GM10266 (cell line): Measurements from ENCODE around the gene GOLGA3.
"Not testable (repeated sequence)": the region's sequence is repeated elsewhere in the genome, so short reads cannot be mapped to it uniquely, and the experiment has no call there.

Source experiments
- DNase-seq: peaks from one replicate; pipeline ENCODE4 v3.0.0; 2012; ENCODE audit errors: extremely low spot score
- TF ChIP-seq, protein P1 (sequence below): IDR thresholded peaks from 2 replicates; pipeline ENCODE4 v1.5.1; 2012; ENCODE audit warnings: mild to moderate bottlenecking, low read depth; ENCODE audit not compliant: control insufficient read depth, insufficient read depth; ENCODE audit errors: missing control alignments

GOLGA3 gene

DNA sequence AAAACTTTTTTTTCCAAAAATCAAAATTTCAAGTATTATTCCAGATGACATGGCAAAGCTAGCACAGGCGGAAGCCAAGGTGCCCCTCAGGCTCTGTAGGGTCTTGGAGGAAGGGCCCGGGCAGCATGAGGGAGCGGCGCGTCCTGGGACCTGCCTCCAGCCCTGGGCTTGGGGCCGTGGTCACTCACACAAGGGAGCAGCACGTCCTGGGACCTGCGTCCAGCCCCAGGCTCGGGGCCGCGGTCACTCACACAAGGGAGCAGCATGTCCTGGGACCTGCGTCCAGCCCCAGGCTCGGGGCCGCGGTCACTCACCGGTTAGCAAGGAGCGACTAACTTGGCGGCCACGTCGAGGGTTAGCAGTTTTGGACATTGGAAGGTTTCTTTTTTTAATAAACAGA is 11.9 kb upstream of the GOLGA3 start:
- DNase-seq: no peak
- TF ChIP-seq, protein P1, sequence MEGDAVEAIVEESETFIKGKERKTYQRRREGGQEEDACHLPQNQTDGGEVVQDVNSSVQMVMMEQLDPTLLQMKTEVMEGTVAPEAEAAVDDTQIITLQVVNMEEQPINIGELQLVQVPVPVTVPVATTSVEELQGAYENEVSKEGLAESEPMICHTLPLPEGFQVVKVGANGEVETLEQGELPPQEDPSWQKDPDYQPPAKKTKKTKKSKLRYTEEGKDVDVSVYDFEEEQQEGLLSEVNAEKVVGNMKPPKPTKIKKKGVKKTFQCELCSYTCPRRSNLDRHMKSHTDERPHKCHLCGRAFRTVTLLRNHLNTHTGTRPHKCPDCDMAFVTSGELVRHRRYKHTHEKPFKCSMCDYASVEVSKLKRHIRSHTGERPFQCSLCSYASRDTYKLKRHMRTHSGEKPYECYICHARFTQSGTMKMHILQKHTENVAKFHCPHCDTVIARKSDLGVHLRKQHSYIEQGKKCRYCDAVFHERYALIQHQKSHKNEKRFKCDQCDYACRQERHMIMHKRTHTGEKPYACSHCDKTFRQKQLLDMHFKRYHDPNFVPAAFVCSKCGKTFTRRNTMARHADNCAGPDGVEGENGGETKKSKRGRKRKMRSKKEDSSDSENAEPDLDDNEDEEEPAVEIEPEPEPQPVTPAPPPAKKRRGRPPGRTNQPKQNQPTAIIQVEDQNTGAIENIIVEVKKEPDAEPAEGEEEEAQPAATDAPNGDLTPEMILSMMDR: no peak

DNA sequence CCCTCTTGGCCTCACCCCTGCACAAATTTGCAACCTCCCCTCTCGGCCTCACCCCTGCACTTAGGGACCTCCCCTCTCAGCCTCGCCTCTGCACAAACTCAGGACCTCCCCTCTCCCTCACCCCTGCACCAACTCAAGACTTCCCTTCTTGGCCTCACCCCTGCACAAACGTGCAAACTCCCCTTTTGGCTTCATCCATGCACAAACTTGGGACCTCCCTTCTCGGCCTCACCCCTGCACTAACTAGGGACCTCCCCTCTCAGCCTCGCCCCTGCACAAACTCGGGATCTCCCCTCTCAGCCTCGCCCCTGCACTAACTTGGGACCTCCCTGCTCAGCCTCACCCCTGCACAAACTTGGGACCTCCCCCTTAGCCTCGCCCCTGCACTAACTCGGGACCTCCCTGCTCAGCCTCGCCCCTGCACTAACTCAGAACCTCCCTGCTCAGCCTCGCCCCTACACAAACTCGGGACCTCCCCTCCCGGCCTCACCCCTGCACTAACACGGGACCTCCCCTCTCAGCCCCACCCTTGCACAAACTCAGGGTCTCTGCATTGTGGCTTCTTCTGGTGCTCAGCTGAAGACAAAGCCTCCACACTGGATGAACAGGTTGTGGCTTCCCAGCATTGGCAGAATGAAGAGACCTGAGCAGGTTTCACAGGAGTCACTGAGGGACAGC is 11.0 kb upstream of the GOLGA3 start:
- no peak for DNase-seq
- TF ChIP-seq, protein P1: no peak

DNA sequence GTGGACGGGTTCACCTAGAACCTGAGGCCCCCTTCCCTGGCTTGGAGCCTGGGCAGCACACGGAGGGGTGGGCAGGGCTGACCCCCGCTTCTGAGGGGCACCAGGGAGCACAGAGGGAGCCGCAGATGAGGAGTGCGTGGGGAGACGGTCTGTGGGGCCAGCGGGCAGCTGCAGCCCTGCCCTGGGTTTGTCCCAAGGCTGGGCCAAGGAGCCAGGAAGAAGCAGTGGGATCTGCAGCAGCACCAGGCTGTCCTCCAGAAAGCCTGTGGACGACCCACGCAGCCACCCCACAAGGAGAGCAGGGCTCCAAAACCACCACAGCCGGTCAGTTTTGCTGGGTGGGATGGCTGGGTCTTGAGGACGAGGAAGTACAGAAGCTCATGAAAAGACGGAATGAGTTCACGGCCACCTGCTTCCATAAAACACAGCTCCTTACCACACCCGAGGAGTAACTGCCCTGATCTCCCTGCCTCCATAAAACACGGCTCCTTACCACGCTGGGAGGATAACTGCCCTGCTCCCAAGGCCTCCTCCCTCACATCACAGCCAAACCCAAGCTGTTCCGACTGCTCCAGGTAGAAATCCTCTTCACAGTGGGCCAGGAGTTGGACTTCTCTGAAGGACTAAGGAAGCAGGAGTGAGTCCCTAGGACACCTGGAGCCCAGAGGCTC is 9.9 kb upstream of the GOLGA3 start:
- TF ChIP-seq, protein P1: no peak
- no peak for DNase-seq

DNA sequence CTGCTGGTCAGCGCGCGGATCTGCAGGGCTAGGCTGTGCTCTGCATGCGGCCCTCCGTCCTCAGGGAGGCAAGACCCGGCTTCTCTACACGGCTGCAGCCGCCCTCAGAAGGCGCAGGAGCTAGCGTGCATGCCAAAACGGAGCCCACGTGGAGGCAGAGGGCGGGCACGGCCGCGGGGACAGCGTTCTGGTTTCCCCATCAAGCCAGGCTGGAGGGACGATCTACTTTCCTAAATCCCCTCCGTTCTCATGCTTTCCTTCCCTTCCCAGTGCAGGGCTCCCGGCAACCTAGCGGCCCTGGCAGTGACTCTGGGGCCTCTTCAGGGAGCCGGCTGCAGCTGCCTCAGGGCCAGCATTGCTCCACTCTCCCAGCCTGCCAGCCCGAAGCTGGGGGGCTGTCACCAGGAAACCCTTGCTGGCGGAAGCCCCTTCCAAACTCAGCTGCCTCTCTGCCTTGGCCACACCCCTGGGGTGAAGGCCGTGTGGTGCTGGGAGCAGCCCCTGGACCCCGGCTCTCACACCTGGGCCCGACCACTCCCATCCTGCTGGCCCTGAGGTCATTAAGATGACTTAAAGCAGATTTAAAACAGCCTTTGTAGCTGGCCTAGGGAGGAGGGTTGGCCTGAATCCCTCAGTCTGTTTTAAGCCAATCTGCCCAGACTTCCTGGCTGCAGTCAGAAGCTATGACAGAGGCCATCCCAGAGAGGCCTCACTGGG is 9.2 kb upstream of the GOLGA3 start:
- TF ChIP-seq, protein P1: no peak
- DNase-seq: no peak

DNA sequence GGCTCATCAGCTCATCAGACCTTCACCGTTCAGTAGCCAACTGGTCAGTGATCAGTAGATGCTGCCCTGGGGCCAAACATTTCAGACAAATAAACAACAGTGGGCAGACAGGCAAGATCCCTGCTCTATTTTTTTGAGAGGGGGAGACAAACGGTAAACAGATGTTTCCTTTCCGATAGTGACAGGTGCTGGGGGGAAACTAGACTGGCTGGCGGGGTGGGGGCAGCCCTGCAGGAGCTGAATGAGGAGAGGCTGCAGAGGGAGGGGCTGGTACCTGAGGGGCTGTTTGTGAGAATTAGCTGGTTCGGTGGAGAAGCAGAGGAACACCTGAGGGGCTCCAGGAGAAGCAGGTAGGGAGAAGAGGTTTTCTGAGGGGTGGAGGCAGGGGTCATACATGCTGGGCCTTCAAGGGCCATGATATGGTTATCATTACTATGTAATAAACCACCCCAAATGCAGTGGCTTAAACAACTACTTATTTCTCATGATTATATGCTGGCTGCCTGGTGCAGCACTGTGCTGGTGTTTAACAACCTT is 8.2 kb upstream of the GOLGA3 start:
- TF ChIP-seq, protein P1: no peak
- no peak for DNase-seq

DNA sequence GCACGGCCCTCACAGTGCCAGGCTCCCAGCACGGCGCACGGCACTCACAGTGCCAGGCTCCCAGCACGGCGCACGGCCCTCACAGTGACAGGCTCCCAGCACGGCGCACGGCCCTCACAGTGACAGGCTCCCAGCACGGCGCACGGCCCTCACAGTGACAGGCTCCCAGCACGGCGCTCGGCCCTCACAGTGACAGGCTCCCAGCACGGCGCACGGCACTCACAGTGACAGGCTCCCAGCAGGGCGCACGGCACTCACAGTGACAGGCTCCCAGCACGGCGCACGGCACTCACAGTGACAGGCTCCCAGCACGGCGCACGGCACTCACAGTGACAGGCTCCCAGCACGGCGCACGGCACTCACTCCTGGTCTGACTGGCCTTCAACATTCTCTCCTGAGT is 7.6 kb upstream of the GOLGA3 start:
- DNase-seq: not testable (repeated sequence)

DNA sequence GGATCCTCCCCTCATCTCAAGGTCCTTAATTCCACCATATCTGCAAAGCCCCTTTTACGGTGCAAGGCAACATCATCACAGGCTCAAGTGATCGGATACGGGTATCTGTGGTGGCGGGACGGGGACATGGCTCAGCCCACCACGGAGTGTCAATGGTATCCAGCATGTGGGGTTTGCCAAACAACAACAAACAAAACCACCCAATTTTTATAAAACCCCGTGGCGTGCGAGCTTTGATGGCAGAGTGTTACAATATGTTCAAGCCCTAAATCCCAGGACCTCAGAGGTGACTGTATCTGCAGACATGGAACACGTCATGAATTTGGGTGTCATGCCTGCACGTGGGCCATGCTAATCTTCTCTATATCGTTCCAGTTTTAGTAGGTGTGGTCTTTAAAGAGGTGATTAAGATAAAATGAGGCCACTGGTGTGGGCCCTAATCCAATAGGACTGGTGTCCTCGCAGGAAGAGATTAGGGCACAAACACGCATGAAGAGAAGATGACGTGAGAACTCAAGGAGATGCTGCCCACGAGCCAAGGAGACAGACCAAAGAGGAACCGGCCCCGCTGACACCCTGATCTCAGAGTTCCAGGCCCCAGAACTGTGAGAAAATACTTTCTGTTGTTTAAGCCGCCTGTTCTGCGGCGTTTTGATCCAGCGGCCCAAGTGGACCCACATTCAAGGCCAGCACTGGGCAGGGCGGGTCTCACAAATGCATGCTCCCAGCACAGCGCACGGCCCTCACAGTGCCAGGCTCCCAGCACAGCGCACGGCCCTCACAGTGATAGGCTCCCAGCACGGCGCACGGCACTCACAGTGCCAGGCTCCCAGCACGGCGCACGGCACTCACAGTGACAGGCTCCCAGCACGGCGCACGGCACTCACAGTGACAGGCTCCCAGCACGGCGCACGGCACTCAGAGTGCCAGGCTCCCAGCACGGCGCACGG is 6.7 kb upstream of the GOLGA3 start:
- TF ChIP-seq, protein P1: no peak
- DNase-seq: no peak
